IMR-90 (cell line): Measurements from ENCODE around the gene ZNHIT6. TPM values are rescaled to one million over a fixed set of nuclear protein-coding genes. Genes with fewer than 3 reads are reported as not detected.

Source experiments
- ATAC-seq: fragments of 200-7000 bp; cut with Tn5 transposase; 2 replicates; pipeline ENCODE4 v1.9.1; 2020; ENCODE audit warnings: low read depth, mild to moderate bottlenecking, moderate library complexity
- BruUV-seq: library from RNA; stranded (reverse); fragments of 400-500 nt; replicated peaks from 2 replicates; lab custom pipeline; 2021; lab: Mats Ljungman, UMichigan
- CTCF ChIA-PET: fragments of 300-600 bp; formaldehyde crosslinking; extraction: SDS; loops from one replicate; lab custom pipeline; 2021; ENCODE audit warnings: antibody characterized with exemption; lab: Yijun Ruan, JAX
- POLR2A ChIA-PET: fragments of 300-600 bp; sonication (Branson Sonifier 250); formaldehyde crosslinking; loops from one replicate; lab custom pipeline; 2022; ENCODE audit warnings: antibody characterized with exemption; ENCODE audit not compliant: unreplicated experiment; lab: Charles Lee
- DNase-seq: peaks from one replicate; pipeline ENCODE4 v3.0.0; 2013
- H2AFZ ChIP-seq: replicated peaks from 2 replicates; pipeline ENCODE3; 2013; ENCODE audit warnings: low read length, mild to moderate bottlenecking; ENCODE audit not compliant: poor library complexity
- H2AK5ac ChIP-seq: 2 replicates; pipeline ENCODE4 v1.6.1; 2013; ENCODE audit warnings: low read depth, low read length, inconsistent platforms
- H2AK9ac ChIP-seq: replicated peaks from 2 replicates; pipeline ENCODE3; 2013; ENCODE audit warnings: mild to moderate bottlenecking, low read depth, low read length, moderate library complexity; ENCODE audit not compliant: poor library complexity
- H2BK120ac ChIP-seq: 2 replicates; pipeline ENCODE4 v1.6.1; 2013; ENCODE audit warnings: low read depth, low read length, inconsistent platforms
- H2BK15ac ChIP-seq: 3 replicates; pipeline ENCODE4 v1.6.1; 2013; ENCODE audit warnings: low read depth, low read length, inconsistent platforms
- H2BK20ac ChIP-seq: 2 replicates; pipeline ENCODE4 v1.6.1; 2013; ENCODE audit warnings: low read depth, mild to moderate bottlenecking, inconsistent platforms, low read length, moderate library complexity
- H2BK5ac ChIP-seq: 2 replicates; pipeline ENCODE4 v1.6.1; 2013; ENCODE audit warnings: mild to moderate bottlenecking, low read depth, low read length, inconsistent platforms; ENCODE audit not compliant: poor library complexity, severe bottlenecking
- H3K14ac ChIP-seq: replicated peaks from 2 replicates; pipeline ENCODE4 v1.6.1; 2013; ENCODE audit warnings: low read depth, low read length, inconsistent platforms
- H3K18ac ChIP-seq: 2 replicates; pipeline ENCODE4 v1.6.1; 2013; ENCODE audit warnings: low read depth, low read length, control low read depth
- H3K23ac ChIP-seq: 2 replicates; pipeline ENCODE4 v1.6.1; 2013; ENCODE audit warnings: low read depth, low read length, inconsistent platforms
- H3K27ac ChIP-seq: 2 replicates; pipeline ENCODE4 v1.5.1; 2013; ENCODE audit warnings: mild to moderate bottlenecking, control low read depth, low read length; ENCODE audit not compliant: insufficient read depth
- H3K27me3 ChIP-seq: 2 replicates; pipeline ENCODE4 v1.6.1; 2013; ENCODE audit warnings: low read length; ENCODE audit not compliant: control insufficient read depth, insufficient read depth
- H3K36me3 ChIP-seq: 2 replicates; pipeline ENCODE4 v1.6.1; 2013; ENCODE audit warnings: low read length, mixed read lengths; ENCODE audit not compliant: control insufficient read depth, insufficient read depth
- H3K4ac ChIP-seq: 2 replicates; pipeline ENCODE4 v1.6.1; 2013; ENCODE audit warnings: low read depth, low read length, inconsistent platforms
- H3K4me1 ChIP-seq: 2 replicates; pipeline ENCODE4 v1.6.1; 2013; ENCODE audit warnings: low read length, mixed read lengths; ENCODE audit not compliant: control insufficient read depth, insufficient read depth
- H3K4me2 ChIP-seq: 2 replicates; pipeline ENCODE4 v1.6.1; 2013; ENCODE audit warnings: low read depth, mild to moderate bottlenecking, control low read depth, low read length, moderate library complexity
- H3K4me3 ChIP-seq: 2 replicates; pipeline ENCODE4 v1.5.1; 2013; ENCODE audit warnings: low read depth, mild to moderate bottlenecking, control low read depth, low read length, moderate library complexity; ENCODE audit not compliant: insufficient read depth
- H3K56ac ChIP-seq: 2 replicates; pipeline ENCODE4 v1.6.1; 2013; ENCODE audit warnings: low read length, inconsistent platforms; ENCODE audit not compliant: insufficient read depth; ENCODE audit errors: extremely low read depth
- H3K79me1 ChIP-seq, 2 experiments: 2 replicates each; pipeline ENCODE4 v1.6.1; 2013; ENCODE audit warnings: low read length in 2 of 2, inconsistent platforms in 1 of 2, low read depth in 1 of 2
- H3K9ac ChIP-seq: 2 replicates; pipeline ENCODE4 v1.6.1; 2013; ENCODE audit warnings: low read depth, low read length, control low read depth
- H3K9me1 ChIP-seq: 2 replicates; pipeline ENCODE4 v1.6.1; 2013; ENCODE audit warnings: low read length, inconsistent platforms; ENCODE audit not compliant: insufficient read depth
- H3K9me3 ChIP-seq: 2 replicates; pipeline ENCODE4 v1.6.1; 2013; ENCODE audit warnings: low read length; ENCODE audit not compliant: control insufficient read depth, insufficient read depth
- H4K20me1 ChIP-seq: 2 replicates; pipeline ENCODE4 v1.6.1; 2013; ENCODE audit warnings: low read length, inconsistent platforms; ENCODE audit not compliant: insufficient read depth
- H4K5ac ChIP-seq: 2 replicates; pipeline ENCODE4 v1.6.1; 2013; ENCODE audit warnings: mild to moderate bottlenecking, low read depth, low read length, control low read depth
- H4K8ac ChIP-seq, 2 experiments: 2 replicates each; pipeline ENCODE4 v1.6.1; 2013; ENCODE audit warnings: low read depth in 2 of 2, low read length in 2 of 2, control low read depth in 1 of 2, inconsistent platforms in 1 of 2
- H4K91ac ChIP-seq: 2 replicates; pipeline ENCODE4 v1.6.1; 2013; ENCODE audit warnings: low read depth, low read length, inconsistent platforms; ENCODE audit not compliant: insufficient read depth
- CEBPB ChIP-seq: IDR thresholded peaks from 2 replicates; pipeline ENCODE4 v1.6.1; 2012; ENCODE audit warnings: low read depth, low read length, improper control_type of control experiment
- CHD1 ChIP-seq: IDR thresholded peaks from 2 replicates; pipeline ENCODE4 v1.6.1; 2012; ENCODE audit warnings: low read depth, low read length, improper control_type of control experiment
- NFE2L2 ChIP-seq: fragments of 150-350 bp; IDR thresholded peaks from 2 replicates; pipeline ENCODE4 v1.6.1; 2016; ENCODE audit warnings: low read depth, mild to moderate bottlenecking, low read length
- RCOR1 ChIP-seq: IDR thresholded peaks from 2 replicates; pipeline ENCODE4 v1.6.1; 2012; ENCODE audit warnings: mild to moderate bottlenecking, low read length, improper control_type of control experiment; ENCODE audit not compliant: insufficient replicate concordance
- SMC3 ChIP-seq: fragments of 150-350 bp; IDR thresholded peaks from 2 replicates; pipeline ENCODE4 v1.6.1; 2016; ENCODE audit warnings: low read depth, mild to moderate bottlenecking, antibody characterized with exemption, low read length, moderate library complexity
- WGBS, 2 experiments: methylation state at CpG; one replicate each; pipeline versions ENCODE4 v1.1.5 to v1.1.7; 2013; ENCODE audit warnings: missing lambda C conversion rate in 2 of 2; ENCODE audit not compliant: insufficient read length in 1 of 2; ENCODE audit errors: extremely low coverage in 2 of 2; 5-methylcytosine and 5-hydroxymethylcytosine counted together
- dilution Hi-C: fragments of 300-500 bp; cut with HindIII; formaldehyde crosslinking; loops from one replicate; pipeline ENCODE4 v1.14.3; 2018; ENCODE audit warnings: low sequenced_read_pairs; ENCODE audit not compliant: unreplicated experiment
- in situ Hi-C: fragments of 300-500 bp; cut with MboI; formaldehyde crosslinking; loops from 3 replicates; pipeline ENCODE4 v1.14.3; 2019; ENCODE audit warnings: low sequenced_read_pairs, inconsistent platforms, mixed read lengths
- intact Hi-C: fragments of 100-400 bp; cut with micrococcal nuclease; formaldehyde crosslinking; loops from 2 replicates; pipeline ENCODE4 v1.10.0; 2022
- polyA plus RNA-seq, 3 experiments: library from polyadenylated mRNA; depleted of rRNA; stranded (reverse); fragments of >200 nt; gene quantifications; 2 replicates each; pipeline ENCODE4 v1.2.3, GENCODE V29; 2012; ENCODE audit warnings: low replicate concordance in 1 of 3
- total RNA-seq: library from RNA; depleted of rRNA; stranded (reverse); fragments of >200 nt; gene quantifications from 2 replicates; pipeline ENCODE4 v1.2.3, GENCODE V29; 2012

Gene ZNHIT6
- total and polyA plus RNA-seq, 2 of the 4 experiments (the other 2 are of a cell fraction): 9.0 to 13.7 TPM

- no TSS peak for BruUV-seq
- in situ Hi-C loops: no loop called here
- H3K23ac ChIP-seq: no peak overlapping the region
- no peak overlapping the region for H3K4me2 ChIP-seq
- no peak for TF ChIP-seq CEBPB
- TF ChIP-seq RCOR1: no peak
- no peak for TF ChIP-seq NFE2L2
- no peak for TF ChIP-seq SMC3
- TF ChIP-seq CHD1: no peak
- ChIA-PET CTCF (no interaction called here), POLR2A (no interaction called here)
- H3K56ac ChIP-seq: no peak overlapping the region
- peaks cover 4 to 5% of the 10 kb centered on the region in 2 experiments; a peak in 2 of 4 replicates for H3K79me1 ChIP-seq
- intact Hi-C loops: no loop called here
- H4K91ac ChIP-seq: no peak overlapping the region
- no peak overlapping the region for H2BK15ac ChIP-seq
- no peak for ATAC-seq
- no peak overlapping the region for H2AFZ ChIP-seq
- H3K4me3 ChIP-seq: no peak overlapping the region
- no peaks in the 10 kb centered on the region for H4K20me1 ChIP-seq
- H3K9ac ChIP-seq: no peak overlapping the region
- H3K4me1 ChIP-seq: no peaks in the 10 kb centered on the region
- no peak overlapping the region for H2BK5ac ChIP-seq
- H3K27ac ChIP-seq: no peak overlapping the region
- H3K27me3 ChIP-seq: no peaks in the 10 kb centered on the region
- no peak overlapping the region for H2BK20ac ChIP-seq
- H3K36me3 ChIP-seq: peaks cover 3% of the 10 kb centered on the region; the same call in 1 of the 2 replicates
- H3K14ac ChIP-seq: no peak overlapping the region
- no peak overlapping the region for H4K5ac ChIP-seq
- no peaks in the 10 kb centered on the region for H3K9me3 ChIP-seq
- no peak overlapping the region for H2BK120ac ChIP-seq
- dilution Hi-C loops: no loop called here
- no CpG with 5 or more reads among the region's 1 CpG for WGBS, 2 experiments
- H4K8ac ChIP-seq: no peak overlapping the region
- H2AK9ac ChIP-seq: no peak overlapping the region
- H3K4ac ChIP-seq: no peak overlapping the region
- no peak overlapping the region for H2AK5ac ChIP-seq
- H3K18ac ChIP-seq: no peak overlapping the region
- DNase-seq: no peak
- 0 out of 2 replicates have a peak, but pooled peaks cover 2% of the 10 kb centered on the region for H3K9me1 ChIP-seq
These were observed 42.3 kb downstream of the ZNHIT6 start for GRCh38 chr1:85665932-85666331.
